ENCODE results near the gene CRY2. TPM values are rescaled to one million over a fixed set of nuclear protein-coding genes. Genes with fewer than 3 reads are reported as not detected.

CRY2 gene
- total and polyA plus RNA-seq, 2 of the 13 experiments (the other 11 are each of a cell fraction or from before 2014, with no cell fraction given): 10.1 to 12.2 TPM

DNA sequence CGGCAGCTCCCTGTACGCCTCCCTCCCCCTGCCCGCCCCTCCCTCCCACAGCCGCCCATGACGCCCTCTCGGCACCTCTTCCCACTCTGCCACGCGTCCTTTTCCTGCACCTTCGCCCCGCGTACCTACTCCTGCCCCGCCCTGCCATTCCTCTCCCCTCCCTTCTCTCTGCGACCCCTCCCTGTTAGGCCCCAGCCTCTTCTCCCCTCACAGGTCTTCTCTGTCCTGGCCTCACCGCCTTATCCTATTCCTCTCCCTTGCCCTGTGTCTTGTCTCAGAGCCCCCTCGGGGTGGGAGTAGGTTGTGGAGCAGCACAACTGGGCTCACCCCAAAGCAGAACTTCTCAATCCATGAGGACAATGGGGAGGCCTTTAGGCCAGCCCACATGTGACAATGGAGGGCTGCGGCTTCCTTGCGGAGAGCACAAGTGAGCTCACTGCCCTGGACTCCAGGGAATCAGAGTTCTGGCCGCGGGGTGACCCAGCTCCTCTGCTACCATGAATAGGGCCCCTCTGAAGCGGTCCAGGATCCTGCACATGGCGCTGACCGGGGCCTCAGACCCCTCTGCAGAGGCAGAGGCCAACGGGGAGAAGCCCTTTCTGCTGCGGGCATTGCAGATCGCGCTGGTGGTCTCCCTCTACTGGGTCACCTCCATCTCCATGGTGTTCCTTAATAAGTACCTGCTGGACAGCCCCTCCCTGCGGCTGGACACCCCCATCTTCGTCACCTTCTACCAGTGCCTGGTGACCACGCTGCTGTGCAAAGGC, 41.8 kb upstream of the CRY2 start (continued):
- TF ChIP-seq CBX2 (IDR thresholded peaks at IDR 0.05; ENCODE audit: low read depth, low read length) (no peak), CBX2 (CRISPR knock-in tag; IDR thresholded peaks at IDR 0.05; ENCODE audit: low read depth) (no peak), ZNF205 (CRISPR knock-in tag; IDR thresholded peaks at IDR 0.05) (peak; percentile 14; the same call in 1 of the 2 replicates), SNAI1 (CRISPR knock-in tag; IDR thresholded peaks at IDR 0.05; ENCODE audit: borderline replicate concordance) (no peak), RXRA (CRISPR knock-in tag; IDR thresholded peaks at IDR 0.05) (peak; percentile 20; the same call in 1 of the 2 replicates), POLR2AphosphoS5 (IDR thresholded peaks at IDR 0.05; ENCODE audit: low read depth, low read length) (0 out of 2 replicates have a peak, but pooled peaks have one; percentile 1), KMT2A (CRISPR knock-in tag; IDR thresholded peaks at IDR 0.05) (no peak; the same call in 1 of the 2 replicates), KAT2B (IDR thresholded peaks at IDR 0.05; ENCODE audit: borderline replicate concordance, low read depth, low read length) (no peak), DMAP1 (CRISPR knock-in tag; IDR thresholded peaks at IDR 0.05) (peak; percentile 37), ZNF703 (CRISPR knock-in tag; IDR thresholded peaks at IDR 0.05; ENCODE audit: borderline replicate concordance) (no peak), TCF12 (IDR thresholded peaks at IDR 0.05) (no peak), TCF12 (CRISPR knock-in tag; IDR thresholded peaks at IDR 0.05) (no peak), ZNF772 (CRISPR knock-in tag; IDR thresholded peaks at IDR 0.05) (no peak), ZFY (CRISPR knock-in tag; IDR thresholded peaks at IDR 0.05) (peak; percentile 70; the same call in 1 of the 2 replicates), ZFX (CRISPR knock-in tag; IDR thresholded peaks at IDR 0.05; ENCODE audit: low read depth) (peak; percentile 70)
- TF ChIP-seq, protein P1, sequence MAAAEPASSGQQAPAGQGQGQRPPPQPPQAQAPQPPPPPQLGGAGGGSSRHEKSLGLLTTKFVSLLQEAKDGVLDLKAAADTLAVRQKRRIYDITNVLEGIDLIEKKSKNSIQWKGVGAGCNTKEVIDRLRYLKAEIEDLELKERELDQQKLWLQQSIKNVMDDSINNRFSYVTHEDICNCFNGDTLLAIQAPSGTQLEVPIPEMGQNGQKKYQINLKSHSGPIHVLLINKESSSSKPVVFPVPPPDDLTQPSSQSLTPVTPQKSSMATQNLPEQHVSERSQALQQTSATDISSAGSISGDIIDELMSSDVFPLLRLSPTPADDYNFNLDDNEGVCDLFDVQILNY (CRISPR knock-in tag; conservative IDR thresholded peaks at IDR 0.05): no peak
- TF ChIP-seq, protein P2, sequence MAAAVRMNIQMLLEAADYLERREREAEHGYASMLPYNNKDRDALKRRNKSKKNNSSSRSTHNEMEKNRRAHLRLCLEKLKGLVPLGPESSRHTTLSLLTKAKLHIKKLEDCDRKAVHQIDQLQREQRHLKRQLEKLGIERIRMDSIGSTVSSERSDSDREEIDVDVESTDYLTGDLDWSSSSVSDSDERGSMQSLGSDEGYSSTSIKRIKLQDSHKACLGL (CRISPR knock-in tag; IDR thresholded peaks at IDR 0.05): peak; percentile 69; the same call in 1 of the 2 replicates
- TF ChIP-seq, protein P3, sequence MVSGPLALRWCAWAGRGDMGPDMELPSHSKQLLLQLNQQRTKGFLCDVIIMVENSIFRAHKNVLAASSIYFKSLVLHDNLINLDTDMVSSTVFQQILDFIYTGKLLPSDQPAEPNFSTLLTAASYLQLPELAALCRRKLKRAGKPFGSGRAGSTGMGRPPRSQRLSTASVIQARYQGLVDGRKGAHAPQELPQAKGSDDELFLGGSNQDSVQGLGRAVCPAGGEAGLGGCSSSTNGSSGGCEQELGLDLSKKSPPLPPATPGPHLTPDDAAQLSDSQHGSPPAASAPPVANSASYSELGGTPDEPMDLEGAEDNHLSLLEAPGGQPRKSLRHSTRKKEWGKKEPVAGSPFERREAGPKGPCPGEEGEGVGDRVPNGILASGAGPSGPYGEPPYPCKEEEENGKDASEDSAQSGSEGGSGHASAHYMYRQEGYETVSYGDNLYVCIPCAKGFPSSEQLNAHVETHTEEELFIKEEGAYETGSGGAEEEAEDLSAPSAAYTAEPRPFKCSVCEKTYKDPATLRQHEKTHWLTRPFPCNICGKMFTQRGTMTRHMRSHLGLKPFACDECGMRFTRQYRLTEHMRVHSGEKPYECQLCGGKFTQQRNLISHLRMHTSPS (CRISPR knock-in tag; IDR thresholded peaks at IDR 0.05; ENCODE audit: low read depth): no peak
- TF ChIP-seq, protein P4, sequence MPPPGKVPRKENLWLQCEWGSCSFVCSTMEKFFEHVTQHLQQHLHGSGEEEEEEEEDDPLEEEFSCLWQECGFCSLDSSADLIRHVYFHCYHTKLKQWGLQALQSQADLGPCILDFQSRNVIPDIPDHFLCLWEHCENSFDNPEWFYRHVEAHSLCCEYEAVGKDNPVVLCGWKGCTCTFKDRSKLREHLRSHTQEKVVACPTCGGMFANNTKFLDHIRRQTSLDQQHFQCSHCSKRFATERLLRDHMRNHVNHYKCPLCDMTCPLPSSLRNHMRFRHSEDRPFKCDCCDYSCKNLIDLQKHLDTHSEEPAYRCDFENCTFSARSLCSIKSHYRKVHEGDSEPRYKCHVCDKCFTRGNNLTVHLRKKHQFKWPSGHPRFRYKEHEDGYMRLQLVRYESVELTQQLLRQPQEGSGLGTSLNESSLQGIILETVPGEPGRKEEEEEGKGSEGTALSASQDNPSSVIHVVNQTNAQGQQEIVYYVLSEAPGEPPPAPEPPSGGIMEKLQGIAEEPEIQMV (CRISPR knock-in tag; IDR thresholded peaks at IDR 0.05; ENCODE audit: low read depth): 0 out of 2 replicates have a peak, but pooled peaks have one; percentile 34
- TF ChIP-seq, protein P5, sequence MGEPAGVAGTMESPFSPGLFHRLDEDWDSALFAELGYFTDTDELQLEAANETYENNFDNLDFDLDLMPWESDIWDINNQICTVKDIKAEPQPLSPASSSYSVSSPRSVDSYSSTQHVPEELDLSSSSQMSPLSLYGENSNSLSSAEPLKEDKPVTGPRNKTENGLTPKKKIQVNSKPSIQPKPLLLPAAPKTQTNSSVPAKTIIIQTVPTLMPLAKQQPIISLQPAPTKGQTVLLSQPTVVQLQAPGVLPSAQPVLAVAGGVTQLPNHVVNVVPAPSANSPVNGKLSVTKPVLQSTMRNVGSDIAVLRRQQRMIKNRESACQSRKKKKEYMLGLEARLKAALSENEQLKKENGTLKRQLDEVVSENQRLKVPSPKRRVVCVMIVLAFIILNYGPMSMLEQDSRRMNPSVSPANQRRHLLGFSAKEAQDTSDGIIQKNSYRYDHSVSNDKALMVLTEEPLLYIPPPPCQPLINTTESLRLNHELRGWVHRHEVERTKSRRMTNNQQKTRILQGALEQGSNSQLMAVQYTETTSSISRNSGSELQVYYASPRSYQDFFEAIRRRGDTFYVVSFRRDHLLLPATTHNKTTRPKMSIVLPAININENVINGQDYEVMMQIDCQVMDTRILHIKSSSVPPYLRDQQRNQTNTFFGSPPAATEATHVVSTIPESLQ (CRISPR knock-in tag; conservative IDR thresholded peaks at IDR 0.05): no peak
- TF ChIP-seq, protein P6, sequence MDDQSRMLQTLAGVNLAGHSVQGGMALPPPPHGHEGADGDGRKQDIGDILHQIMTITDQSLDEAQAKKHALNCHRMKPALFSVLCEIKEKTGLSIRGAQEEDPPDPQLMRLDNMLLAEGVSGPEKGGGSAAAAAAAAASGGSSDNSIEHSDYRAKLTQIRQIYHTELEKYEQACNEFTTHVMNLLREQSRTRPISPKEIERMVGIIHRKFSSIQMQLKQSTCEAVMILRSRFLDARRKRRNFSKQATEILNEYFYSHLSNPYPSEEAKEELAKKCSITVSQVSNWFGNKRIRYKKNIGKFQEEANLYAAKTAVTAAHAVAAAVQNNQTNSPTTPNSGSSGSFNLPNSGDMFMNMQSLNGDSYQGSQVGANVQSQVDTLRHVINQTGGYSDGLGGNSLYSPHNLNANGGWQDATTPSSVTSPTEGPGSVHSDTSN (CRISPR knock-in tag; IDR thresholded peaks at IDR 0.05; ENCODE audit: borderline replicate concordance): no peak

Data from HepG2 (cell line).